ENCODE results near the gene RABGAP1. TPM values are rescaled to one million over a fixed set of nuclear protein-coding genes. Genes with fewer than 3 reads are reported as not detected.

The RABGAP1 gene
- total RNA-seq, 3 donors from 2014 or later: 54.5 to 130 (median 55.9) TPM

DNA sequence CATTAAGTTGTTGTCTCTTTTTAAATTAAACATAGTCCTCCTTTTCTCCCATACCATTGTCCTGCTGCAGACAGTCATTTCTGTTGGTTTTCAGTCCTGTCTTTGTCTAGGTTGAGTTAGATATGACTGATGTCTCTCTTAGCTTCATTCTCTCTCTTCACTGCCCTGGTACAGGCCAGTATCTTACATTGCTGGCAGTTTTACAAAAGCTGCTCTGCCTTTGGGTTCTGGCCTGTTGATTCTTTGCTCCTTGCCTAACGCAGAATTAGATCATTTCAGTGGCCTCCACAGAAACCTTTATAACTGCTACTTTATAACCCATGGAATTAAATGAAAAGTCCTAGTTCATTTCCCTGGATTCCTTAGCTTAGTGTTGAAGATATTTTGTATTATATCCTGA lies 126.3 kb downstream of the RABGAP1 start:
- H3K9me3 ChIP-seq: no peaks in the 10 kb centered on the region
- intact Hi-C loops (cut with DNase I, micrococcal nuclease): no loop called here
- no peaks in the 10 kb centered on the region for H3K4me1 ChIP-seq (ENCODE audit: low read depth)
- no peak for DNase-seq
- H3K36me3 ChIP-seq (ENCODE audit: low read depth): no peaks in the 10 kb centered on the region
- ATAC-seq: no peak
- no peak overlapping the region for H3K4me3 ChIP-seq
- TF ChIP-seq, protein P1, sequence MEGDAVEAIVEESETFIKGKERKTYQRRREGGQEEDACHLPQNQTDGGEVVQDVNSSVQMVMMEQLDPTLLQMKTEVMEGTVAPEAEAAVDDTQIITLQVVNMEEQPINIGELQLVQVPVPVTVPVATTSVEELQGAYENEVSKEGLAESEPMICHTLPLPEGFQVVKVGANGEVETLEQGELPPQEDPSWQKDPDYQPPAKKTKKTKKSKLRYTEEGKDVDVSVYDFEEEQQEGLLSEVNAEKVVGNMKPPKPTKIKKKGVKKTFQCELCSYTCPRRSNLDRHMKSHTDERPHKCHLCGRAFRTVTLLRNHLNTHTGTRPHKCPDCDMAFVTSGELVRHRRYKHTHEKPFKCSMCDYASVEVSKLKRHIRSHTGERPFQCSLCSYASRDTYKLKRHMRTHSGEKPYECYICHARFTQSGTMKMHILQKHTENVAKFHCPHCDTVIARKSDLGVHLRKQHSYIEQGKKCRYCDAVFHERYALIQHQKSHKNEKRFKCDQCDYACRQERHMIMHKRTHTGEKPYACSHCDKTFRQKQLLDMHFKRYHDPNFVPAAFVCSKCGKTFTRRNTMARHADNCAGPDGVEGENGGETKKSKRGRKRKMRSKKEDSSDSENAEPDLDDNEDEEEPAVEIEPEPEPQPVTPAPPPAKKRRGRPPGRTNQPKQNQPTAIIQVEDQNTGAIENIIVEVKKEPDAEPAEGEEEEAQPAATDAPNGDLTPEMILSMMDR (IDR thresholded peaks at IDR 0.05): no peak

DNA sequence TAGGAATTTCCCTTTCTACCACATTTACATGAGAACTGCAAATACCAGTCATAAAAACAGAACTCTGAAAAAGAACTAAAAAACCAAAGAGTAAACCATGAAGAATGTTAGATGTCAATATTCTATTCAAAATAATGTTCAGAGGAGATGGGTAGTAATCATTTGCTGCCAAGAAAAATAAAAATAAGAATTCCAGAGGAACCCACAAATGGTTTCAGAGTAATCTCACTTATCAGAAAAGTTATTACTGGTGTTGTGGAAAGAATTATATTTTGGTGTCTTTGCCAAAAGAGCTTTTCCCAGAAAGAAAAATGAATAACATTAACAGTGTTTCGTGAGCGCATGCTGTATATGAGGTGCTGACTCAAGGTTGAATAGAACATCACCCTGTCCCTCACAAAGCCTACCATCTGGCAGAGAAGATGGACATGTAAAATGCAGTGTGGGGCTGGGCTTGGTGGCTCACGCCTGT lies 128.2 kb downstream of the RABGAP1 start:
- Histone ChIP-seq H3K36me3 (ENCODE audit: low read depth) (no peaks in the 10 kb centered on the region), H3K4me1 (ENCODE audit: low read depth) (no peaks in the 10 kb centered on the region), H3K4me3 (no peak overlapping the region), H3K9me3 (no peaks in the 10 kb centered on the region)
- TF ChIP-seq, protein P1 (IDR thresholded peaks at IDR 0.05): no peak
- ATAC-seq (no peak), DNase-seq (no peak)
- intact Hi-C loops (cut with DNase I, micrococcal nuclease): no loop called here

DNA sequence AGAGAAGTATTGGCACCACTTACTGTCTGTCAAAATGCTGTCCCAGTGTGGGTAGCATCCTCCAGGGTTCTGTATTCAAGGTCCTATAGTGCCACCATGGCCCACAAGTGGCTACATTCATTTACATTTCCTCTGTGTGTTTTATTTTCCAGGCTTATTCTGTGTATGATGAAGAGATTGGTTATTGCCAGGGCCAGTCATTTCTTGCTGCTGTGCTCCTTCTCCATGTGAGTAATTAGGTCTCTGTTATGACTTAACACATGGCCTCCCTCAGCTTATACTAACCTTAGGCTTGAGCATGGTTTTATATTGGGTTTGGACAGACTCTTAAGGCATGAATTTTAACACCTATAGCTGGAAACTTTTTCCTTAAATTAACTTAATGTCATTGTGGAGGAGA lies 129.4 kb downstream of the RABGAP1 start:
- DNase-seq (no peak), ATAC-seq (no peak)
- Histone ChIP-seq H3K36me3 (ENCODE audit: low read depth) (no peaks in the 10 kb centered on the region), H3K9me3 (no peaks in the 10 kb centered on the region), H3K4me3 (no peak overlapping the region), H3K4me1 (ENCODE audit: low read depth) (no peaks in the 10 kb centered on the region)
- intact Hi-C loops (cut with DNase I, micrococcal nuclease): no loop called here
- TF ChIP-seq, protein P1 (IDR thresholded peaks at IDR 0.05): no peak

DNA sequence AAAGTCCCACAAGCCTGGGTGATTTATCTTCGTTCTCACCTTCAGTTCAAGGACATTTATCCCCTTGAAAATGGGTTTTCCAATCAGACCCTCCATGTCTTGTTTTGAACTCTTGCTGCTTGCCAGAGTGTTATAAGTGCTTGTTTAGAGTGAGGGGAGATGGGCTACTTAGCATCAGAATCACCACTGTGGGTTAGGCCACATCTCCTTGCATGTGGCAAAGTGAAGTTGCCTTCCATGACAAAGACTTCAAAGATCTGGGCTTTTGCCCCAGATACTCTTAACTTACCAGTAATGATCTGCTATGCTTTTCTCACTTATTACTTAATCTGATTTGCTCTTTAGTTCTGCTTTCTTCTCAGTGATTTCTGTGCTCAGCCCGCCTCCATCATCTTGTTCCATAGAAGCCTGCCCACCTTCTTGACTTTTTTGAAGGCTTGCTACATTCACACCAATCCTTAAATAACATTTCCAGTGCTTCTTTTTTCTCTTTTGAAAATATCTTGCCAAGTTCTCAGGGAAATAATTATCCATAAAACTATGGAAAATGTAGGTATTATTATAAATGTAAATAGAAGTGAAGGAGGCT lies 131.7 kb downstream of the RABGAP1 start:
- ATAC-seq (no peak), DNase-seq (no peak)
- no peaks in the 10 kb centered on the region for H3K4me1 ChIP-seq (ENCODE audit: low read depth)
- intact Hi-C loops (cut with DNase I, micrococcal nuclease): no loop called here
- no peaks in the 10 kb centered on the region for H3K36me3 ChIP-seq (ENCODE audit: low read depth)
- H3K4me3 ChIP-seq: no peak overlapping the region
- TF ChIP-seq, protein P1 (IDR thresholded peaks at IDR 0.05): no peak
- no peaks in the 10 kb centered on the region for H3K9me3 ChIP-seq

DNA sequence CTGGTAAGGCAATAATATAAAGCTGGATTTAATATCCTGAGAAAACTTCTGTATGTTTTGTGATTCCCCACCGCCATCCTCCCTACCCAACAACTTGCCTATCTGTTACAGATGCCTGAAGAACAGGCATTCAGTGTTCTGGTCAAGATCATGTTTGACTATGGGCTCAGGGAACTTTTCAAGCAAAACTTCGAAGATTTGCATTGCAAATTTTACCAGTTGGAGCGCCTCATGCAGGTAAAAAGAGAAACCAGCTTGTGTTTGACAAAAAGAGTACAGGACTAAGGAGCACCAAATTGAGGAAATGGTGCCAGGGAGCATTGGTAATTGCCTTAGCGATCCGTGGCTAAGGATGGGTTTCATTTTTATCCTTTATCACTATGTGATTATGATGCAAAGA lies 132.6 kb downstream of the RABGAP1 start:
- Histone ChIP-seq H3K9me3 (no peaks in the 10 kb centered on the region), H3K4me1 (ENCODE audit: low read depth) (no peaks in the 10 kb centered on the region), H3K36me3 (ENCODE audit: low read depth) (no peaks in the 10 kb centered on the region), H3K4me3 (no peak overlapping the region)
- TF ChIP-seq, protein P1 (IDR thresholded peaks at IDR 0.05): no peak
- intact Hi-C loops (cut with DNase I, micrococcal nuclease): no loop called here
- DNase-seq (no peak), ATAC-seq (no peak)

DNA sequence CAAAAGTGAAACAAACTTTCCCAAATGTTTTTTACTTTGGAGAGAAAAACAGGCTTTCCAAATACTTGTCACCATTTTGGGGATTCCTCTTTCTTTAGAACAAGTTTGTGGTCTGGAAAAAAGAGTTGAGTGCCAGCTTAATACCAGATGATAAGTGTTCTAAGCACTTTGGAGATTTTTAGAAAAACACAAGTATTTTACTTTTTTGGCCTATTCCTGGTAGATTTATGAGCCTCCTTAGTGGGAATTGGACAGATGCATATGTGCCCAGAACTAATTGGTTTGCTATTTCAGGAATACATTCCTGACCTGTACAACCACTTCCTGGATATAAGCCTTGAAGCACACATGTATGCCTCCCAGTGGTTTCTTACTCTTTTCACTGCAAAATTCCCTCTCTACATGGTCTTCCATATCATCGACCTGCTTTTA lies 133.2 kb downstream of the RABGAP1 start:
- H3K9me3 ChIP-seq: no peaks in the 10 kb centered on the region
- H3K4me1 ChIP-seq (ENCODE audit: low read depth): no peaks in the 10 kb centered on the region
- intact Hi-C loops (cut with DNase I, micrococcal nuclease): no loop called here
- H3K4me3 ChIP-seq: no peak overlapping the region
- no peak for ATAC-seq
- no peak for DNase-seq
- H3K36me3 ChIP-seq (ENCODE audit: low read depth): no peaks in the 10 kb centered on the region
- TF ChIP-seq, protein P1 (IDR thresholded peaks at IDR 0.05): no peak

Data from mucosa of descending colon (tissue), 3 donors.